H1 (cell line): Measurements from ENCODE around the gene CNBD2. TPM values are rescaled to one million over a fixed set of nuclear protein-coding genes. Genes with fewer than 3 reads are reported as not detected.

Experiments
- CTCF ChIA-PET: fragments of 300-600 bp; sonication (Branson Sonifier 250); formaldehyde crosslinking; loops from one replicate; lab custom pipeline; 2021; ENCODE audit not compliant: partially characterized antibody; lab: Charles Lee
- POLR2A ChIA-PET: fragments of 300-600 bp; sonication (Branson Sonifier 250); formaldehyde crosslinking; loops from one replicate; lab custom pipeline; 2021; ENCODE audit warnings: inconsistent platforms; ENCODE audit not compliant: partially characterized antibody; lab: Charles Lee
- DNase-seq, 2 experiments: peaks; one replicate each; pipeline versions ENCODE4 v3.0.0 to v3.0.0-alpha.2; 2010 to 2022; ENCODE audit warnings: low spot score in 2 of 2, low read depth in 1 of 2, mixed read lengths in 1 of 2
- FAIRE-seq: peaks from 2 replicates; lab custom pipeline; 2011; peaks lifted over from hg19 to GRCh38; lab: Jason Lieb, UNC
- H2AFZ ChIP-seq: 2 replicates; pipeline ENCODE4 v1.8.1; 2012; ENCODE audit warnings: low read length, inconsistent platforms
- H2AK5ac ChIP-seq: 2 replicates; pipeline ENCODE4 v1.6.1; 2013; ENCODE audit warnings: low read depth, low read length
- H2BK120ac ChIP-seq: replicated peaks from 2 replicates; pipeline ENCODE3; 2013; ENCODE audit warnings: low read depth, low read length, inconsistent platforms
- H2BK12ac ChIP-seq: 2 replicates; pipeline ENCODE4 v1.6.1; 2013; ENCODE audit warnings: low read depth, low read length
- H2BK15ac ChIP-seq: 2 replicates; pipeline ENCODE4 v1.6.1; 2013; ENCODE audit warnings: low read length
- H2BK20ac ChIP-seq: 2 replicates; pipeline ENCODE4 v1.6.1; 2013; ENCODE audit warnings: low read length
- H2BK5ac ChIP-seq: 2 replicates; pipeline ENCODE4 v1.6.1; 2013; ENCODE audit warnings: low read depth, low read length
- H3K14ac ChIP-seq: 2 replicates; pipeline ENCODE4 v1.6.1; 2013; ENCODE audit warnings: inconsistent platforms; ENCODE audit not compliant: insufficient read length
- H3K18ac ChIP-seq: 2 replicates; pipeline ENCODE4 v1.6.1; 2013; ENCODE audit warnings: low read length; ENCODE audit errors: extremely low read depth
- H3K23ac ChIP-seq: 2 replicates; pipeline ENCODE4 v1.6.1; 2013; ENCODE audit warnings: inconsistent platforms; ENCODE audit not compliant: insufficient read length
- H3K23me2 ChIP-seq: 2 replicates; pipeline ENCODE4 v1.6.1; 2013; ENCODE audit warnings: low read depth, low read length
- H3K27ac ChIP-seq: 2 replicates; pipeline ENCODE4 v1.6.1; 2011; ENCODE audit warnings: low read depth, low read length, inconsistent platforms
- H3K27me3 ChIP-seq, 4 experiments: replicated peaks in 1 of 4; 1 replicate in 1 of 4; 2 replicates in 3 of 4; pipeline versions ENCODE4 v1.6.1 to v1.8.1; 2011 to 2013; ENCODE audit warnings: low read length in 3 of 4, mild to moderate bottlenecking in 3 of 4, inconsistent platforms in 2 of 4, mixed read lengths in 2 of 4, moderate library complexity in 1 of 4; ENCODE audit not compliant: control insufficient read depth in 3 of 4, insufficient read depth in 3 of 4; ENCODE audit errors: extremely low read depth in 1 of 4
- H3K36me3 ChIP-seq, 4 experiments: 2 replicates each; pipeline versions ENCODE4 v1.6.1 to v1.8.1; 2011 to 2013; ENCODE audit warnings: mild to moderate bottlenecking in 4 of 4, low read length in 3 of 4, moderate library complexity in 2 of 4, control low read depth in 1 of 4, inconsistent platforms in 1 of 4; ENCODE audit not compliant: insufficient read depth in 4 of 4, control insufficient read depth in 2 of 4
- H3K4ac ChIP-seq: replicated peaks from 2 replicates; pipeline ENCODE3; 2013; ENCODE audit warnings: low read length, low read depth, mixed read lengths, inconsistent platforms; ENCODE audit not compliant: insufficient read length
- H3K4me1 ChIP-seq, 4 experiments: replicated peaks in 1 of 4; 1 replicate in 1 of 4; 2 replicates in 3 of 4; pipeline versions ENCODE4 v1.6.1 to v1.8.1; 2011 to 2013; ENCODE audit warnings: low read length in 3 of 4, inconsistent platforms in 2 of 4, mixed read lengths in 1 of 4; ENCODE audit not compliant: insufficient read depth in 4 of 4, control insufficient read depth in 3 of 4
- H3K4me2 ChIP-seq, 2 experiments: 2 replicates each; pipeline versions ENCODE4 v1.6.1 to v1.8.1; 2011 to 2013; ENCODE audit warnings: low read depth in 2 of 2, low read length in 2 of 2, control low read depth in 1 of 2, inconsistent platforms in 1 of 2, mild to moderate bottlenecking in 1 of 2; ENCODE audit not compliant: insufficient read depth in 1 of 2
- H3K4me3 ChIP-seq, 4 experiments: fragments of 200-600, 300-600 bp in 1 of 4; sonication (generic), shearing (Covaris generic), sonication (Bioruptor Twin) in 1 of 4; 2 replicates each; pipeline versions ENCODE4 v1.5.1 to v1.8.1; 2011 to 2016; ENCODE audit warnings: low read length in 4 of 4, low read depth in 3 of 4, control low read depth in 2 of 4, inconsistent platforms in 2 of 4, mild to moderate bottlenecking in 2 of 4, mixed read lengths in 1 of 4, moderate library complexity in 1 of 4; ENCODE audit not compliant: insufficient read depth in 2 of 4; ENCODE audit errors: extremely low read depth in 1 of 4
- H3K56ac ChIP-seq: replicated peaks from 2 replicates; pipeline ENCODE3; 2013; ENCODE audit warnings: low read depth, mild to moderate bottlenecking, mixed read lengths, low read length, inconsistent platforms; ENCODE audit not compliant: insufficient read length
- H3K79me1 ChIP-seq: 2 replicates; pipeline ENCODE4 v1.6.1; 2013; ENCODE audit warnings: low read depth, low read length, control low read depth
- H3K79me2 ChIP-seq, 2 experiments: 2 replicates each; pipeline versions ENCODE4 v1.6.1 to v1.8.1; 2012 to 2013; ENCODE audit warnings: low read length in 2 of 2, mild to moderate bottlenecking in 2 of 2, inconsistent platforms in 1 of 2; ENCODE audit not compliant: insufficient read depth in 2 of 2, control insufficient read depth in 1 of 2
- H3K9ac ChIP-seq, 4 experiments: replicated peaks in 1 of 4; 1 replicate in 1 of 4; 2 replicates in 3 of 4; pipeline versions ENCODE4 v1.6.1 to v1.8.1; 2011 to 2013; ENCODE audit warnings: low read depth in 3 of 4, low read length in 3 of 4, control low read depth in 2 of 4, mild to moderate bottlenecking in 2 of 4, moderate library complexity in 2 of 4, inconsistent platforms in 1 of 4; ENCODE audit errors: extremely low read depth in 1 of 4
- H3K9me3 ChIP-seq, 2 experiments: 2 replicates each; pipeline versions ENCODE4 v1.6.1 to v1.8.1; 2012 to 2013; ENCODE audit warnings: mild to moderate bottlenecking in 2 of 2, moderate library complexity in 2 of 2, control low read depth in 1 of 2, inconsistent platforms in 1 of 2, low read depth in 1 of 2, low read length in 1 of 2, mixed read lengths in 1 of 2; ENCODE audit not compliant: insufficient read depth in 2 of 2
- H4K20me1 ChIP-seq, 2 experiments: replicated peaks in 1 of 2; 2 replicates each; pipeline versions ENCODE3 to v1.8.1; 2011 to 2013; ENCODE audit warnings: inconsistent platforms in 2 of 2, low read length in 2 of 2, mild to moderate bottlenecking in 1 of 2; ENCODE audit not compliant: insufficient read depth in 2 of 2, control insufficient read depth in 1 of 2
- H4K5ac ChIP-seq: 2 replicates; pipeline ENCODE4 v1.6.1; 2013; ENCODE audit warnings: low read length, low read depth, mixed read lengths, inconsistent platforms; ENCODE audit not compliant: insufficient read length
- H4K8ac ChIP-seq: 2 replicates; pipeline ENCODE4 v1.8.0; 2013; ENCODE audit warnings: mild to moderate bottlenecking, moderate library complexity, low read length, inconsistent platforms; ENCODE audit not compliant: insufficient read depth; ENCODE audit errors: extremely low read depth
- H4K91ac ChIP-seq: replicated peaks from 2 replicates; pipeline ENCODE3; 2013; ENCODE audit warnings: low read length, mixed read lengths, inconsistent platforms; ENCODE audit not compliant: insufficient read length
- CBX5 ChIP-seq: fragments of 300-800, 300-1000 bp; sonication (generic); IDR thresholded peaks from 2 replicates; pipeline ENCODE4 v1.7.1; 2016; ENCODE audit warnings: antibody characterized with exemption, low read length, low read depth
- POLR2AphosphoS5 ChIP-seq: IDR thresholded peaks from 2 replicates; pipeline ENCODE4 v1.6.1; 2011; ENCODE audit warnings: low read depth, low read length
- POU5F1 ChIP-seq: IDR thresholded peaks from 2 replicates; pipeline ENCODE4 v1.6.1; 2011; ENCODE audit warnings: low read depth, mild to moderate bottlenecking, low read length, moderate library complexity
- TAF1 ChIP-seq: IDR thresholded peaks from 2 replicates; pipeline ENCODE4 v1.6.1; 2011; ENCODE audit warnings: mild to moderate bottlenecking, low read depth, low read length
- TCF12 ChIP-seq: IDR thresholded peaks from 2 replicates; pipeline ENCODE4 v1.6.1; 2011; ENCODE audit warnings: low read depth, mild to moderate bottlenecking, low read length
- TEAD4 ChIP-seq: IDR thresholded peaks from 2 replicates; pipeline ENCODE4 v1.6.1; 2012; ENCODE audit warnings: low read depth, low read length, inconsistent platforms, mixed read lengths
- WGBS, 2 experiments: shearing (Covaris generic) in 1 of 2; methylation state at CpG; one replicate each; pipeline versions ENCODE4 v1.1.6 to v1.1.7; 2013 to 2015; ENCODE audit warnings: low lambda C conversion rate in 2 of 2, mixed read lengths in 2 of 2, inconsistent platforms in 1 of 2, low coverage in 1 of 2, missing lambda C conversion rate in 1 of 2; ENCODE audit not compliant: insufficient replicate concordance in 2 of 2, insufficient coverage in 1 of 2, insufficient read length in 1 of 2; ENCODE audit errors: extremely low coverage in 1 of 2, missing lambda C conversion rate in 1 of 2; 5-methylcytosine and 5-hydroxymethylcytosine counted together
- polyA plus RNA-seq, 7 experiments: library from polyadenylated mRNA; depleted of rRNA in 3 of 7; stranded (reverse) in 5 of 7; unstranded in 2 of 7; fragments of >200 nt in 5 of 7; fragments of 200-250 nt in 2 of 7; gene quantifications; 1 replicate in 5 of 7; 2 replicates in 1 of 7; 4 replicates in 1 of 7; pipeline versions ENCODE4 v1.2.1 to v1.2.3, GENCODE V29; 2011 to 2013; ENCODE audit warnings: missing spikeins in 2 of 7, mixed read lengths in 2 of 7
- total RNA-seq: library from RNA; stranded (reverse); fragmentation: NEBNext Ultra II Directional; extraction: Animal tissue kit (Norgen Biotek cat#: 25700); gene quantifications from 2 replicates; pipeline ENCODE4 v1.2.1, GENCODE V29; 2021

CNBD2 gene
- total and polyA plus RNA-seq, 2 of the 8 experiments (the other 6 are each of a cell fraction or from before 2014, with no cell fraction given) = 2.6 to 4.5 TPM

- Histone ChIP-seq H3K56ac (no peak overlapping the region), H4K8ac (no peak overlapping the region), H3K18ac (no peak overlapping the region), H3K27me3 (no peaks in the 10 kb centered on the region), H2BK20ac (no peak overlapping the region), H2AFZ (no peak overlapping the region), H3K4me1 (no peaks in the 10 kb centered on the region; a peak in 1 of 7 replicates), H3K4me2 (no peak overlapping the region), H3K36me3 (no peaks in the 10 kb centered on the region), H2BK15ac (no peak overlapping the region), H2AK5ac (no peak overlapping the region), H3K4me3 (no peak overlapping the region), H3K27ac (no peak overlapping the region), H4K20me1 (no peaks in the 10 kb centered on the region), H3K23ac (no peak overlapping the region), H4K91ac (no peak overlapping the region), H3K4ac (no peak overlapping the region), H3K9ac (no peak overlapping the region), H3K23me2 (no peaks in the 10 kb centered on the region), H4K5ac (no peak overlapping the region), H3K9me3 (no peaks in the 10 kb centered on the region), H2BK120ac (no peak overlapping the region), H2BK12ac (no peak overlapping the region), H3K14ac (no peak overlapping the region), H3K79me2 (no peaks in the 10 kb centered on the region), H3K79me1 (no peaks in the 10 kb centered on the region), H2BK5ac (no peak overlapping the region)
- DNase-seq (no peak), FAIRE-seq (no peak)
- CTCF ChIA-PET = interaction anchor here (1.1 to 11.8 kb wide), 4 partner anchors 9 to 148 kb away, joined by 3 to 244 read pairs (median 74); partner anchors contain the start of gene SCAND1
- TF ChIP-seq CBX5 (no peak), POU5F1 (no peak), TEAD4 (no peak), TCF12 (no peak), TAF1 (no peak), POLR2AphosphoS5 (no peak)
- POLR2A ChIA-PET = no interaction called here
- 85% methylated on average over 2 of the region's 2 CpGs; no CpG with 5 or more reads in 1 of the 2 experiments for WGBS, 2 experiments
Observed at GRCh38 chr20:35988910-35989463, 20.6 kb downstream of the CNBD2 start.
